ENCODE data around the gene GPX3.

GRCh38 chr5:151030379-151030778 is 10.0 kb downstream of the GPX3 start:
- TF ChIP-seq CTCF (IDR thresholded peaks at IDR 0.05) (no peak), POLR2AphosphoS5 (IDR thresholded peaks at IDR 0.05) (peak; percentile 2 to 56 (median 53)), POLR2A (IDR thresholded peaks at IDR 0.05) (no peak)

Data from stomach (tissue), 4 donors.